HepG2 (cell line): Measurements from ENCODE around the gene CRISPLD2.

Source experiments
- KAT2B ChIP-seq: fragments of 150-350 bp; IDR thresholded peaks from 2 replicates; pipeline ENCODE4 v1.6.1; 2014; ENCODE audit warnings: low read depth, low read length, borderline replicate concordance
- KLF9 ChIP-seq: IDR thresholded peaks from 2 replicates; pipeline ENCODE4 v1.6.1; 2016; ENCODE audit warnings: low read depth
- ZFP36 ChIP-seq: fragments of 150-350 bp; IDR thresholded peaks from 2 replicates; pipeline ENCODE4 v1.6.1; 2018; ENCODE audit warnings: borderline replicate concordance, low read length, low read depth; ENCODE audit not compliant: partially characterized antibody
- ZNF761 ChIP-seq: sonication (generic); formaldehyde crosslinking; conservative IDR thresholded peaks from 2 replicates; pipeline ENCODE4 v1.4.0; 2020; ENCODE audit warnings: mild to moderate bottlenecking, missing genetic modification reagents
- ZSCAN25 ChIP-seq: sonication (generic); formaldehyde crosslinking; IDR thresholded peaks from 2 replicates; pipeline ENCODE4 v1.8.0; 2022; ENCODE audit warnings: mild to moderate bottlenecking, missing genetic modification reagents
- TF ChIP-seq, protein P1 (sequence below): sonication (generic); formaldehyde crosslinking; IDR thresholded peaks from 2 replicates; pipeline ENCODE4 v1.4.0; 2020; ENCODE audit warnings: missing genetic modification reagents
- TF ChIP-seq, protein P2 (sequence below): sonication (generic); formaldehyde crosslinking; IDR thresholded peaks from 2 replicates; pipeline ENCODE4 v1.8.0; 2022; ENCODE audit warnings: missing genetic modification reagents, mild to moderate bottlenecking, moderate library complexity, borderline replicate concordance
- TF ChIP-seq, protein P3 (sequence below): sonication (generic); formaldehyde crosslinking; IDR thresholded peaks from 2 replicates; pipeline ENCODE4 v1.5.0; 2020; ENCODE audit warnings: mild to moderate bottlenecking, missing genetic modification reagents, moderate library complexity
- TF ChIP-seq, protein P4 (sequence below): IDR thresholded peaks from 2 replicates; pipeline ENCODE4 v1.6.1; 2012; ENCODE audit warnings: inconsistent platforms

DNA sequence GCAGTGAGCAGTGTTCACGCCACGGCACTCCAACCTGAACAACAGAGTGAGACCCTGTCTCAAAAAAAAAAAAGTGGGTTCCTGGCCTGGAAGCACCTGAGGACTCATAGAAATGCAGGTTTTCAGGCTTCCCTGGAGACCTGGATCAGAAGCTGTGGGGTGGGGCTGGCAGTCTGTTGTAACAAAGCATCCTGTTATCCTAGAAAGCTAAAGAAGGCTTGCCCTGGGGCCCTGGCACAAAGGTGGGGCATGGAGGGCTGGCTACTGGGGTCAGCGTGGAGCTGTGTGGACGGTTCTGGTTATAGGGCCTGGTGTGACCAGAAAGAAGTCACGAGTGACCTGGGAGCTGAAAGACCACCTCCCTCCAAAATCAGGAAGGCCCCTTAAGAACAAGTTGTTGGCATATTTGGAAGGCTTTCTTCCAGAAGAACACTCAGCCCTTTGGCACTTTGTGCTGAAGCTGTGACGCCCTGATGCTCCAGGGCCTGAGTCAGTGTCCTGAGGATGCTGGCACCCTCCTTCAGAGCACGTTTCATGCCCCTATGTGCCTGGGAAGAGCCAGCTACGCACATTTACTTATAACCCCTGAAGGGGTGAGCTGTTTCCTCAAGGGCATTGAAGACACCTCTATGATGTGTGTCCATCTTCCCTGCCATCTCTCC, 6.2 kb downstream of the CRISPLD2 start:
- TF ChIP-seq, protein P1, sequence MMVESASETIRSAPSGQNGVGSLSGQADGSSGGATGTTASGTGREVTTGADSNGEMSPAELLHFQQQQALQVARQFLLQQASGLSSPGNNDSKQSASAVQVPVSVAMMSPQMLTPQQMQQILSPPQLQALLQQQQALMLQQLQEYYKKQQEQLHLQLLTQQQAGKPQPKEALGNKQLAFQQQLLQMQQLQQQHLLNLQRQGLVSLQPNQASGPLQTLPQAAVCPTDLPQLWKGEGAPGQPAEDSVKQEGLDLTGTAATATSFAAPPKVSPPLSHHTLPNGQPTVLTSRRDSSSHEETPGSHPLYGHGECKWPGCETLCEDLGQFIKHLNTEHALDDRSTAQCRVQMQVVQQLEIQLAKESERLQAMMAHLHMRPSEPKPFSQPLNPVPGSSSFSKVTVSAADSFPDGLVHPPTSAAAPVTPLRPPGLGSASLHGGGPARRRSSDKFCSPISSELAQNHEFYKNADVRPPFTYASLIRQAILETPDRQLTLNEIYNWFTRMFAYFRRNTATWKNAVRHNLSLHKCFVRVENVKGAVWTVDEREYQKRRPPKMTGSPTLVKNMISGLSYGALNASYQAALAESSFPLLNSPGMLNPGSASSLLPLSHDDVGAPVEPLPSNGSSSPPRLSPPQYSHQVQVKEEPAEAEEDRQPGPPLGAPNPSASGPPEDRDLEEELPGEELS (CRISPR knock-in tag): no peak
- no peak for TF ChIP-seq ZFP36
- TF ChIP-seq, protein P2, sequence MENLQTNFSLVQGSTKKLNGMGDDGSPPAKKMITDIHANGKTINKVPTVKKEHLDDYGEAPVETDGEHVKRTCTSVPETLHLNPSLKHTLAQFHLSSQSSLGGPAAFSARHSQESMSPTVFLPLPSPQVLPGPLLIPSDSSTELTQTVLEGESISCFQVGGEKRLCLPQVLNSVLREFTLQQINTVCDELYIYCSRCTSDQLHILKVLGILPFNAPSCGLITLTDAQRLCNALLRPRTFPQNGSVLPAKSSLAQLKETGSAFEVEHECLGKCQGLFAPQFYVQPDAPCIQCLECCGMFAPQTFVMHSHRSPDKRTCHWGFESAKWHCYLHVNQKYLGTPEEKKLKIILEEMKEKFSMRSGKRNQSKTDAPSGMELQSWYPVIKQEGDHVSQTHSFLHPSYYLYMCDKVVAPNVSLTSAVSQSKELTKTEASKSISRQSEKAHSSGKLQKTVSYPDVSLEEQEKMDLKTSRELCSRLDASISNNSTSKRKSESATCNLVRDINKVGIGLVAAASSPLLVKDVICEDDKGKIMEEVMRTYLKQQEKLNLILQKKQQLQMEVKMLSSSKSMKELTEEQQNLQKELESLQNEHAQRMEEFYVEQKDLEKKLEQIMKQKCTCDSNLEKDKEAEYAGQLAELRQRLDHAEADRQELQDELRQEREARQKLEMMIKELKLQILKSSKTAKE (CRISPR knock-in tag): no peak
- TF ChIP-seq KAT2B: no peak
- no peak for TF ChIP-seq ZSCAN25
- no peak for TF ChIP-seq ZNF761 (CRISPR knock-in tag)
- no peak for TF ChIP-seq KLF9
- TF ChIP-seq, protein P3, sequence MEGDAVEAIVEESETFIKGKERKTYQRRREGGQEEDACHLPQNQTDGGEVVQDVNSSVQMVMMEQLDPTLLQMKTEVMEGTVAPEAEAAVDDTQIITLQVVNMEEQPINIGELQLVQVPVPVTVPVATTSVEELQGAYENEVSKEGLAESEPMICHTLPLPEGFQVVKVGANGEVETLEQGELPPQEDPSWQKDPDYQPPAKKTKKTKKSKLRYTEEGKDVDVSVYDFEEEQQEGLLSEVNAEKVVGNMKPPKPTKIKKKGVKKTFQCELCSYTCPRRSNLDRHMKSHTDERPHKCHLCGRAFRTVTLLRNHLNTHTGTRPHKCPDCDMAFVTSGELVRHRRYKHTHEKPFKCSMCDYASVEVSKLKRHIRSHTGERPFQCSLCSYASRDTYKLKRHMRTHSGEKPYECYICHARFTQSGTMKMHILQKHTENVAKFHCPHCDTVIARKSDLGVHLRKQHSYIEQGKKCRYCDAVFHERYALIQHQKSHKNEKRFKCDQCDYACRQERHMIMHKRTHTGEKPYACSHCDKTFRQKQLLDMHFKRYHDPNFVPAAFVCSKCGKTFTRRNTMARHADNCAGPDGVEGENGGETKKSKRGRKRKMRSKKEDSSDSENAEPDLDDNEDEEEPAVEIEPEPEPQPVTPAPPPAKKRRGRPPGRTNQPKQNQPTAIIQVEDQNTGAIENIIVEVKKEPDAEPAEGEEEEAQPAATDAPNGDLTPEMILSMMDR: no peak
- TF ChIP-seq, protein P4, sequence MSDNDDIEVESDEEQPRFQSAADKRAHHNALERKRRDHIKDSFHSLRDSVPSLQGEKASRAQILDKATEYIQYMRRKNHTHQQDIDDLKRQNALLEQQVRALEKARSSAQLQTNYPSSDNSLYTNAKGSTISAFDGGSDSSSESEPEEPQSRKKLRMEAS: no peak
